HEK293T (cell line): ENCODE results near the gene TPP1.

Source experiments
- ARNT ChIP-seq: fragments of 450-650 bp; IDR thresholded peaks from 2 replicates; pipeline ENCODE4 v1.6.1; 2017; ENCODE audit warnings: mild to moderate bottlenecking
- ELF4 ChIP-seq: fragments of 450-650 bp; IDR thresholded peaks from 2 replicates; pipeline ENCODE4 v1.6.1; 2017; ENCODE audit warnings: antibody characterized with exemption
- FOXK2 ChIP-seq: fragments of 450-650 bp; IDR thresholded peaks from 2 replicates; pipeline ENCODE4 v1.6.1; 2016; ENCODE audit warnings: mild to moderate bottlenecking
- FOXM1 ChIP-seq: fragments of 450-650 bp; IDR thresholded peaks from 2 replicates; pipeline ENCODE4 v1.6.1; 2017; ENCODE audit warnings: mild to moderate bottlenecking, borderline replicate concordance
- LEF1 ChIP-seq: fragments of 450-650 bp; IDR thresholded peaks from 2 replicates; pipeline ENCODE4 v1.6.1; 2017; ENCODE audit warnings: mild to moderate bottlenecking, borderline replicate concordance
- PKNOX1 ChIP-seq: fragments of 450-650 bp; IDR thresholded peaks from 2 replicates; pipeline ENCODE4 v1.6.1; 2016
- SP1 ChIP-seq: fragments of 450-650 bp; IDR thresholded peaks from 2 replicates; pipeline ENCODE4 v1.6.1; 2017
- SUZ12 ChIP-seq: fragments of 450-650 bp; IDR thresholded peaks from 2 replicates; pipeline ENCODE4 v1.6.1; 2016; ENCODE audit warnings: mild to moderate bottlenecking
- TARDBP ChIP-seq: fragments of 450-650 bp; IDR thresholded peaks from 2 replicates; pipeline ENCODE4 v1.6.1; 2016
- ZNF384 ChIP-seq: fragments of 450-650 bp; IDR thresholded peaks from 2 replicates; pipeline ENCODE4 v1.6.1; 2016

DNA sequence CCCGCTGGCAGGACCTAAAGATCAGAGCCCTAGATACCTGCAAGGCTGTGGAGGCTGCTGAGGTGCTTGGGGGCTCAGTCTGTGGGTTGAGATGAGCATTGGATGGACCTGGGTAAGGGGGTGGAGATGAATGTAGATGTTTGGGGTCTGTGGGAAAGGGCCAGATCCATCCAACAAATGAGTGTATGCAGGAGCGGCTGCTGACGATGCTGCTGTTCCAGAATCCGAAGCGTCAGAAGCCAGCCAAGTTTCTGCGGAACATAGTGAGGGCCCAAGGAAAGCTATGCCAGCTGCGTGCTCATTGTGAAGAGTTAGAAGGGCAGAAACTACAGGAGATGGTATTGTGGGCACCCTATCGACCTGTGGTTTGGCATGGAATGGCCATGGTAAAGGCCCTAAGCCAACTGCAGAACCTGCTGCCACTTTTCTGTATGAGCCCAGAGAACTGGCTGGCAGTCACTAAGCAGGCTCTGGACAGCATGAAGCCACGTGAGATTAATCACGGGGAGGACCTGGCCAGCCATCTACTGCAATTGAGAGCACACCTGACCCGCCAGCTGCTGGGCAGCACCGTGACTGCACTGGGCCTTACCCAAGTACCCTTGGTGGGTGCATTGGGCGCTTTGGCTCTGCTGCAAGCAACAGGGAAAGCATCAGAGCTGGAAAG, 52.4 kb downstream of the TPP1 start:
- TF ChIP-seq FOXK2 (no peak), SP1 (no peak), PKNOX1 (no peak), LEF1 (no peak), ELF4 (no peak), SUZ12 (no peak), FOXM1 (no peak), ARNT (no peak), TARDBP (no peak), ZNF384 (no peak)
